GM13977 (cell line): ENCODE results near the gene LAPTM4A.
"Not testable (repeated sequence)": the region's sequence is repeated elsewhere in the genome, so short reads cannot be mapped to it uniquely, and the experiment has no call there.

Source experiments
- DNase-seq: peaks from one replicate; pipeline ENCODE4 v3.0.0; 2012; ENCODE audit warnings: low spot score
- CTCF ChIP-seq: IDR thresholded peaks from 2 replicates; pipeline ENCODE4 v1.5.1; 2012; ENCODE audit warnings: mild to moderate bottlenecking, control low read depth; ENCODE audit not compliant: insufficient read depth; ENCODE audit errors: extremely low read depth, missing control alignments
- in situ Hi-C: fragments of 300-500 bp; cut with MboI; formaldehyde crosslinking; loops from one replicate; pipeline ENCODE4 v1.12.0; 2022; ENCODE audit warnings: low sequenced_read_pairs, low pct_unique_long_range_greater_than_20kb, mixed read lengths, inconsistent platforms; ENCODE audit not compliant: unreplicated experiment

The LAPTM4A gene

GRCh38 chr2:20052229-20052851, 912 bp upstream of the LAPTM4A start:
- in situ Hi-C loops: no loop called here
- DNase-seq: no peak
- TF ChIP-seq CTCF: no peak

- in situ Hi-C loops: no loop called here
- DNase-seq: peak; percentile 41
- TF ChIP-seq CTCF: peak; percentile 38
Measured at GRCh38 chr2:20050646-20051531, 539 bp downstream of the LAPTM4A start.

GRCh38 chr2:20050104-20050645, 1.3 kb downstream of the LAPTM4A start:
- in situ Hi-C loops: no loop called here
- no peak for TF ChIP-seq CTCF
- peak; percentile 35 for DNase-seq

GRCh38 chr2:20049637-20050036, 1.8 kb downstream of the LAPTM4A start:
- DNase-seq: no peak
- in situ Hi-C loops: no loop called here
- TF ChIP-seq CTCF: no peak

- in situ Hi-C loops: no loop called here
- TF ChIP-seq CTCF: no peak
- no peak for DNase-seq
Measured at GRCh38 chr2:20048488-20049448, 2.7 kb downstream of the LAPTM4A start.

- in situ Hi-C loops, DNase-seq: not testable (repeated sequence)
Measured at GRCh38 chr2:20045712-20046292, 5.6 kb downstream of the LAPTM4A start.
